Gastroesophageal sphincter (tissue), 3 donors: Measurements from ENCODE around the gene CTXN3.

Source experiments
- CTCF ChIP-seq, 4 experiments: fragments of 200-600 bp in 2 of 4; fragments of 450-650 bp in 2 of 4; sonication (generic) in 1 of 4; IDR thresholded peaks; one replicate each; pipeline ENCODE4 v1.5.1; 2017 to 2019; ENCODE audit warnings: antibody characterized with exemption in 4 of 4, mild to moderate bottlenecking in 2 of 4, moderate library complexity in 2 of 4
- POLR2AphosphoS5 ChIP-seq: sonication (generic); formaldehyde crosslinking; IDR thresholded peaks from one replicate; pipeline ENCODE4 v1.6.1; 2017; ENCODE audit warnings: antibody characterized with exemption

DNA sequence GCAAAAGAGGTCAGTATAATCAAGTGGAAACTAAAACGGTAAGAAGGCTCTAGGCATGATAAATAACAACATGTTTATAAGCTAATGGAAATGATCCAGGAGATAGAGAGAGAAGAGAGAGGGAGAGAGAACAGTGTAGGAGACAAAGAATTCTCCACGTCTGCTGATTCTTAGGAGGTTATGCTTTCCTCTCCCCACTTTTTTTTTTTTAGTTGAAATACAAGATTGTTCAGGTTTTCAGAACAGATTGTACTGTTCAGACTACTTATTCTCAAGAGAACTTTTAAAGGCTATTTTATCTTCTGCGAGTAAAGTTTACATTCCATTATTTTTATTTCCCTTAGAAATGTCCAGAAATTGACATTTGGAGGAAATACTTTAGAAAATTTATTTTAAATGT is 58.3 kb downstream of the CTXN3 start:
- no peak for TF ChIP-seq CTCF (IDR thresholded peaks at IDR 0.05)
- TF ChIP-seq POLR2AphosphoS5 = no peak
